GM12892 (cell line): Measurements from ENCODE around the gene SLC6A6.

Experiments
- POLR2A ChIP-seq: IDR thresholded peaks from 2 replicates; pipeline ENCODE4 v1.6.1; 2011; ENCODE audit warnings: low read depth, low read length, control low read depth
- POLR2AphosphoS5 ChIP-seq: IDR thresholded peaks from 2 replicates; pipeline ENCODE4 v1.6.1; 2011; ENCODE audit warnings: low read depth, low read length, control low read depth
- TAF1 ChIP-seq: IDR thresholded peaks from 2 replicates; pipeline ENCODE4 v1.6.1; 2011; ENCODE audit warnings: low read depth, mild to moderate bottlenecking, control low read depth, low read length, borderline replicate concordance

DNA sequence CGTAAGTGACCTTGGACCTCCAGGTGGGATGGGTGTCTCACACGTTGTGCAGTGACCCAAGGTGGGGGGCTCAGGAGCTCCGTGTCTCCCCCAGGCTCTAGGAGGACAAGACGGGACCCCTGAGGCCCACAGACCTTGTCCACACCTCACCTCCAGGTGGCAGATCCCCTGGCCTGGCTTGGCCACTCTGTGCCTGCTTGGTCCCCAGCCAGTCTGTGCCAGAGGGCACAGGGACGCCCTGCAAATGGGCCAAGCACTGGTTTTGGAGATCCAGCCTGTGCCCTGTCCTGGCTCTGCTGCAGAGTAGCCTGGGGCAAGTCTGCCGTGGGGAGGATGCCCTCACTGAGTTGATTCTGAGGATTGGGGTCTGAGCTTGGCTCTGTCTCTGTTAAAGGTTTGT lies 14.0 kb downstream of the SLC6A6 start:
- no peak for TF ChIP-seq POLR2AphosphoS5
- TF ChIP-seq POLR2A: no peak
- no peak for TF ChIP-seq TAF1
